Fibroblast of lung (primary cell): ENCODE data around the gene PIH1D1. TPM values are rescaled to one million over a fixed set of nuclear protein-coding genes. Genes with fewer than 3 reads are reported as not detected.
A peak's percentile ranks its signal among the peaks of the same experiment; 100 is the strongest.

Source experiments
- DNase-seq, 2 donors: peaks; one replicate each; pipeline versions ENCODE4 v3.0.0 to v3.0.0-alpha.2; 2010; ENCODE audit warnings: low read depth in 2 of 2
- H2AFZ ChIP-seq: 2 replicates; pipeline ENCODE4 v1.5.1; 2012; ENCODE audit warnings: low read length, control low read depth, inconsistent platforms
- H3K27ac ChIP-seq: 2 replicates; pipeline ENCODE4 v1.5.1; 2011; ENCODE audit warnings: low read length, control low read depth; ENCODE audit not compliant: insufficient read depth
- H3K27me3 ChIP-seq: 2 replicates; pipeline ENCODE4 v1.5.1; 2011; ENCODE audit warnings: mild to moderate bottlenecking, low read length; ENCODE audit not compliant: control insufficient read depth, insufficient read depth
- H3K36me3 ChIP-seq: 2 replicates; pipeline ENCODE4 v1.5.1; 2011; ENCODE audit warnings: low read length; ENCODE audit not compliant: control insufficient read depth, insufficient read depth
- H3K4me1 ChIP-seq: 2 replicates; pipeline ENCODE4 v1.5.1; 2011; ENCODE audit warnings: low read length; ENCODE audit not compliant: control insufficient read depth, insufficient read depth; ENCODE audit errors: extremely low read depth
- H3K4me2 ChIP-seq: 2 replicates; pipeline ENCODE4 v1.5.1; 2011; ENCODE audit warnings: low read length, control low read depth; ENCODE audit not compliant: insufficient read depth; ENCODE audit errors: extremely low read depth
- H3K4me3 ChIP-seq, 4 experiments: fragments of 200-600 bp in 1 of 4; sonication (generic) in 1 of 4; replicated peaks in 1 of 4; 2 replicates each; pipeline ENCODE4 v1.5.1; 2011 to 2016; ENCODE audit warnings: low read length in 4 of 4, low read depth in 3 of 4, mild to moderate bottlenecking in 3 of 4, control low read depth in 2 of 4, inconsistent platforms in 1 of 4, mixed read lengths in 1 of 4; ENCODE audit not compliant: insufficient read depth in 1 of 4; ENCODE audit errors: control extremely low read depth in 1 of 4
- H3K79me2 ChIP-seq: 2 replicates; pipeline ENCODE4 v1.5.1; 2012; ENCODE audit warnings: mild to moderate bottlenecking, low read length, inconsistent platforms; ENCODE audit not compliant: control insufficient read depth, insufficient read depth
- H3K9ac ChIP-seq: 2 replicates; pipeline ENCODE4 v1.5.1; 2011; ENCODE audit warnings: mild to moderate bottlenecking, low read length, control low read depth; ENCODE audit not compliant: insufficient read depth
- H3K9me3 ChIP-seq: 2 replicates; pipeline ENCODE4 v1.5.1; 2012; ENCODE audit warnings: low read depth, low read length; ENCODE audit not compliant: control insufficient read depth, insufficient read depth
- H4K20me1 ChIP-seq: 2 replicates; pipeline ENCODE4 v1.5.1; 2011; ENCODE audit warnings: low read length; ENCODE audit not compliant: control insufficient read depth, insufficient read depth; ENCODE audit errors: extremely low read depth
- EZH2 ChIP-seq: IDR thresholded peaks from 2 replicates; pipeline ENCODE4 v1.5.1; 2012; ENCODE audit warnings: low read length, control low read depth, mild to moderate bottlenecking; ENCODE audit errors: missing control alignments
- polyA plus RNA-seq, 2 donors: library from polyadenylated mRNA; depleted of rRNA in 1 of 2; stranded (reverse) in 1 of 2; unstranded in 1 of 2; fragments of >200 nt; gene quantifications; 2 replicates each; pipeline ENCODE4 v1.2.1, GENCODE V29; 2011 to 2012; ENCODE audit warnings: missing spikeins in 1 of 2
- total RNA-seq: library from RNA; depleted of rRNA; stranded (reverse); fragments of >200 nt; gene quantifications from 2 replicates; pipeline ENCODE4 v1.2.1, GENCODE V29; 2014
- TF ChIP-seq, protein P1 (sequence below), 2 donors: IDR thresholded peaks in 1 of 2; conservative IDR thresholded peaks in 1 of 2; 1 replicate in 1 of 2; 2 replicates in 1 of 2; pipeline ENCODE4 v1.5.1; 2011 to 2012; ENCODE audit warnings: low read length in 2 of 2, control low read depth in 1 of 2, inconsistent platforms in 1 of 2, low read depth in 1 of 2, mild to moderate bottlenecking in 1 of 2

The PIH1D1 gene
- total and polyA plus RNA-seq, 2 donors (not counting 1 experiment from before 2014, with no cell fraction given) = 53.8 to 94.5 TPM

- Histone ChIP-seq H2AFZ (no peak overlapping the region), H3K9me3 (no peaks in the 10 kb centered on the region)
- DNase-seq = peak; percentile 20 to 30
Observed at GRCh38 chr19:49422407-49423070, 29.1 kb downstream of the PIH1D1 start.

DNA sequence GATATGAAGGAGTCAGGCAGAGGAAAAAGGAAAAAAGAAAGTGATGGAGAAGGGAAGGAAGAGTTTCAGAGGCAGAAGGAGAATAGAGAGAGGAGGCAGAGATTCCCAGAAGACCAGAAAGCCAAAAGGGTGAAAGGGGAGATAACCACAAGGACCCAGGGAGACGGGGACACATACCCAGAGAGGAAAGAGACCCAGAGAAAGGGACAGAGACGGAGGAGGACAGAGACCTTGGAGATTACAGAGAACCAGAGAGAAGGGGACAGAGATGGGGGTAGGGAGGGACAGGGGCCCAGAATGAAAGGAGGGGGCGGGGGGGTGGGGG is 29.8 kb downstream of the PIH1D1 start:
- TF ChIP-seq, protein P1, sequence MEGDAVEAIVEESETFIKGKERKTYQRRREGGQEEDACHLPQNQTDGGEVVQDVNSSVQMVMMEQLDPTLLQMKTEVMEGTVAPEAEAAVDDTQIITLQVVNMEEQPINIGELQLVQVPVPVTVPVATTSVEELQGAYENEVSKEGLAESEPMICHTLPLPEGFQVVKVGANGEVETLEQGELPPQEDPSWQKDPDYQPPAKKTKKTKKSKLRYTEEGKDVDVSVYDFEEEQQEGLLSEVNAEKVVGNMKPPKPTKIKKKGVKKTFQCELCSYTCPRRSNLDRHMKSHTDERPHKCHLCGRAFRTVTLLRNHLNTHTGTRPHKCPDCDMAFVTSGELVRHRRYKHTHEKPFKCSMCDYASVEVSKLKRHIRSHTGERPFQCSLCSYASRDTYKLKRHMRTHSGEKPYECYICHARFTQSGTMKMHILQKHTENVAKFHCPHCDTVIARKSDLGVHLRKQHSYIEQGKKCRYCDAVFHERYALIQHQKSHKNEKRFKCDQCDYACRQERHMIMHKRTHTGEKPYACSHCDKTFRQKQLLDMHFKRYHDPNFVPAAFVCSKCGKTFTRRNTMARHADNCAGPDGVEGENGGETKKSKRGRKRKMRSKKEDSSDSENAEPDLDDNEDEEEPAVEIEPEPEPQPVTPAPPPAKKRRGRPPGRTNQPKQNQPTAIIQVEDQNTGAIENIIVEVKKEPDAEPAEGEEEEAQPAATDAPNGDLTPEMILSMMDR (conservative IDR thresholded peaks at IDR 0.05 in 1 of 2, IDR thresholded peaks at IDR 0.05 in 1 of 2; ENCODE audit: low read depth in 1 of 2, low read length in 2 of 2) = no peak
- TF ChIP-seq EZH2 = no peak
- Histone ChIP-seq H3K4me2 (no peak overlapping the region), H3K79me2 (no peaks in the 10 kb centered on the region), H4K20me1 (no peaks in the 10 kb centered on the region), H3K4me3 (no peak overlapping the region), H3K9ac (no peak overlapping the region), H3K27ac (no peak overlapping the region), H3K4me1 (no peaks in the 10 kb centered on the region), H3K36me3 (no peaks in the 10 kb centered on the region), H3K9me3 (no peaks in the 10 kb centered on the region), H3K27me3 (peaks cover 79% of the 10 kb centered on the region), H2AFZ (no peak overlapping the region)
- no peak for DNase-seq

More at GRCh38 chr19:49422407-49423070, 29.1 kb downstream of the PIH1D1 start:
- no peaks in the 10 kb centered on the region for H4K20me1 ChIP-seq
- H3K9ac ChIP-seq = no peak overlapping the region
- no peaks in the 10 kb centered on the region for H3K4me1 ChIP-seq
- H3K27ac ChIP-seq = no peak overlapping the region
- H3K36me3 ChIP-seq = no peaks in the 10 kb centered on the region
- no peak overlapping the region for H3K4me3 ChIP-seq
- TF ChIP-seq, protein P1 (conservative IDR thresholded peaks at IDR 0.05 in 1 of 2, IDR thresholded peaks at IDR 0.05 in 1 of 2; ENCODE audit: low read depth in 1 of 2, low read length in 2 of 2) = no peak
- TF ChIP-seq EZH2 = peak; percentile 94
- no peak overlapping the region for H3K4me2 ChIP-seq
- H3K79me2 ChIP-seq = no peaks in the 10 kb centered on the region
- H3K27me3 ChIP-seq = peaks cover 84% of the 10 kb centered on the region

DNA sequence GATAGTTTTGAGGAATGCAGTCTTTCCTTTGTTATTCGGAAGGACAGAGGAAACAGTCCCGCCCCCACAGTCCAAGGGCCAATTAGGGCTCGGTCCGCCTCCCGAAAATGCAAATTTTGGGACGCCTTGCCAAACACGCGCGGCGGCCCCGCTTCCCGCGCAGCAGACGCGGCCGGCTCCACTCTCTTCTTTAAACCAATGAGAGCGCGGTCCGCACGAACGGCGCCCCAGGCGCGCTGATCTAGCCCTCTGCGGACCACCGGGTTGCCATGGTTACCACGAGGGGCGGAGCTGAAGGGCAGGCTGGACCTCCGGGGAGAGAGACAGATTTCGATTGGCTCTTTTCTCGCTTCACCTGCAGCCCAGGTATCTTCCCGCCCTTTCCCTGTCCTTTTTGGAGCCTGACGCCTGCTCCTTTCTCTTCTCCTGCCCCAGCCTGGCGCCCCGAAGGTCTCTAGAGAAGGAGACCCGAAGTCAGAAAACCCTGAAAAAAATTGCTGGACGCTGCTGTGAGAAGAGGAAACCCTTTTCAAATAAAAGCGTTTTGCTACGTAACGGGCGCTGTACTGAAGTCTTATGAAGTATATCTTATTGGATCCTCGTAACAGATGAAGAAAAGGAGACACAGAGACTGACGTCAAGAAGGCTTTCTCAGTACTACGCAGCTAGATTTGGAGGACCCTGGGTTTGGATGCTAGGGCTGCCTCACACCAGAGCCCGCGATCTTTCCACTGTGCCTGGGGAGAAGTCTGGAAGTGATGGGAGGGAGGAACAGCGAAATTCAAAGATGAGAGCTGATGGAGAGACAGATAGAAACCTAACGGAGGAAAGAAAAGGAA is 30.4 kb downstream of the PIH1D1 start:
- H3K4me2 ChIP-seq = no peak overlapping the region
- no peak overlapping the region for H2AFZ ChIP-seq
- no peak overlapping the region for H3K27ac ChIP-seq
- peaks cover 75% of the 10 kb centered on the region for H3K27me3 ChIP-seq
- no peaks in the 10 kb centered on the region for H3K79me2 ChIP-seq
- no peaks in the 10 kb centered on the region for H3K9me3 ChIP-seq
- H3K4me3 ChIP-seq = no peak overlapping the region
- no peaks in the 10 kb centered on the region for H4K20me1 ChIP-seq
- H3K9ac ChIP-seq = no peak overlapping the region
- TF ChIP-seq, protein P1 (conservative IDR thresholded peaks at IDR 0.05 in 1 of 2, IDR thresholded peaks at IDR 0.05 in 1 of 2; ENCODE audit: low read depth in 1 of 2, low read length in 2 of 2) = no peak
- TF ChIP-seq EZH2 = peak; percentile 72
- H3K36me3 ChIP-seq = no peaks in the 10 kb centered on the region
- H3K4me1 ChIP-seq = no peaks in the 10 kb centered on the region
- peak; percentile 20 to 44 for DNase-seq
